Measurements from ENCODE around the gene CTU2.
A peak's percentile ranks its signal among the peaks of the same experiment; 100 is the strongest.
"Not testable (repeated sequence)": the region's sequence is repeated elsewhere in the genome, so short reads cannot be mapped to it uniquely, and the experiment has no call there.

Gene CTU2

DNA sequence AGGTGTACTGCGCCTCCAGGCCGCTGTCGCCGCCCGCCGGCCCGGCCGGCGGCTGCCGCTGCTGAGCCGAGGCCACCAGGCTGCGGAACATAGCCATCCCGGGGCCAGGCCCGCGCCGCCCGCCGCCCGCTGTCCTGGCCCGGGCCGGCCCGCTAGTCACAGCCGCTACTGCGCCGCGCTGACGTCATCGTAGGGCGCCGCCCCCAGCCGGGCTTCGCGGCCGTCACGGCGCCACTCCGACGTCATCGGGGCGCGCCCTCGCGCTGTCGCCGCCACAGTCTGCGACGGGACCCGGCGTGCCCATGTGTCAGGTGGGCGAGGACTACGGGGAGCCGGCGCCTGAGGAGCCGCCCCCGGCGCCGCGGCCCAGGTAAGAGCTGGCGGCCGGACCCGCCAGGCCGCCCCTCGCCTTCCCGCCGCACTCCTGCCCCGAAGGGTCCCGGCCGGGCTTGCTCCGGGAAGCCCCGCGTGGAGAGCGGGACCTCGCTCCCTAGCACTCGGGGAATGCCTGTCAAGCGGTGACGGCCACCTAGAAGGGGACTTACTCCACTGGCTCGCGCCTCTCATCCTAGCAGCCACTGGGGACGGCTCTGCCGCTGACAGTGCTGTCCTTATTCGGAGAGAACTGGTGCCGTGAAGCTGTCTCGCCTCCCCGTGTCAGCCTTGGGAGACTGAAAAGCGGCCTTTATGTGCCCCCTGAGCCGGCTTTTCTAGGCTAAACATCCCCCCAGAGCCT, at the start of gene CTU2, which contains the start of gene RNF166:
Gene CTU2 (plus strand): TSS at position 275 of the 736 bp plus-strand sequence. CDS start 28 bp downstream, at position 303.
Gene RNF166 (minus strand): TSS at position 180 of the 736 bp plus-strand sequence. CDS start 83 bp downstream, at position 97.
- peak; percentile 87 for DNase-seq (ENCODE audit: low spot score)

GRCh38 chr16:88657371-88657770, 48.9 kb upstream of the CTU2 start:
- no peak for DNase-seq (ENCODE audit: low spot score)

DNA sequence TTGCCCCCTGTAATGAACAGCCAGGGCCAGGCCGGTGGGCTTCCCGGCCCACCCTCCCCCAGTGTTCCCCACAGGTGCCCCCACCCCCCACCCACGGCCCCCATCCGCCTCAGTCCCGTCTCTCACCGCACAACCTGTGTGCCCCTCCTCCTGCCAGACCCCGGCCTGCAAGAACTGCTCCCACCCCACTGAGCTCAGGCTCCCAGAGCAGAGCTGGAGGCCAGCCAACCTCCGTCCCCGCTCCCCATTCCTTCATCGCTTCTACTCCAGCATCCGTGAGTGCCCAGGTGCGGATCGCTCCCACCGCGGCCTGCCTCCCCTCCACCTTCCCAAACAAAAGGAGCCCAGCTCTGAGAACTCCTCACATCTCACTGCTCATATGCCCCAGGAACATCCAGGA, 47.6 kb upstream of the CTU2 start:
- DNase-seq (ENCODE audit: low spot score): no peak

DNA sequence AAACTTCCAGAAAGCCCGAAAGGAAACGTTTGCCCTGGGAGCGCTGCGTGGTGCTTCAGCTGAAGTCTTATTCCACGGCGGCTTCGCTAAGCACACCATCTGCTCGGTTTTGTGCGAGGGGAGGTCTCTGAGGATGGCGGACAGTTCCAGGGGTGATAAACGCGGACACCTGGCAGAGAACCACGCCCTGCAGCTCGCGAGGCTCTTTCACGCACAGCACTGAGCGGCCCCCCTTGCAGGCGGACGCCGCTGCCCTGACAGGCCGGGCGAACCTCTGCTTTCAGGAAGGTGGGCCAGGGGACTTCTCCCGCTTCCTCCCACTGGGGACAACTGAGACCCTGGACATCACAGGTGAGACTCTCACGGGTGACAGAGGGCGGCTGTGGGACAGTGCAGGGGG, 47.1 kb upstream of the CTU2 start:
- DNase-seq (ENCODE audit: low spot score): no peak

DNA sequence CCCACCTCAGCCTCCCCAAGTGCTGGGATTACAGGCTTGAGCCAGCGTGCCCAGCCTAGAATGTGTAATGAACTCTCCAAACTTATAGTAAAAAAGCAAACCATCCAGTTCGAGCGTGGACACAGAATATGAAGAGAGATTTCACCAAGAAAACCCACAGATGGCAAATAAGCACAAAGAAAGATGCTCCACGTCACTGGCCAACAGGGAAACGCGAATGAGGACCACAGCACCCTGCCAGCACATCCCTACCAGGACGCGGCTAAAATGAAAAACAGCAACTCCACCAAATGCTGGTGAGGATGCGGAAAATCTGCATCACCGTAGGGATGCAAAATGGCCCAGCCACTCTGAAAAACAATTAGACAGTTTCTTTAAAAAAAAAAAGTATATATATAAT, 44.8 kb upstream of the CTU2 start:
- DNase-seq (ENCODE audit: low spot score): no peak

GRCh38 chr16:88662222-88662842, 44.0 kb upstream of the CTU2 start:
- DNase-seq (ENCODE audit: low spot score): no peak

DNA sequence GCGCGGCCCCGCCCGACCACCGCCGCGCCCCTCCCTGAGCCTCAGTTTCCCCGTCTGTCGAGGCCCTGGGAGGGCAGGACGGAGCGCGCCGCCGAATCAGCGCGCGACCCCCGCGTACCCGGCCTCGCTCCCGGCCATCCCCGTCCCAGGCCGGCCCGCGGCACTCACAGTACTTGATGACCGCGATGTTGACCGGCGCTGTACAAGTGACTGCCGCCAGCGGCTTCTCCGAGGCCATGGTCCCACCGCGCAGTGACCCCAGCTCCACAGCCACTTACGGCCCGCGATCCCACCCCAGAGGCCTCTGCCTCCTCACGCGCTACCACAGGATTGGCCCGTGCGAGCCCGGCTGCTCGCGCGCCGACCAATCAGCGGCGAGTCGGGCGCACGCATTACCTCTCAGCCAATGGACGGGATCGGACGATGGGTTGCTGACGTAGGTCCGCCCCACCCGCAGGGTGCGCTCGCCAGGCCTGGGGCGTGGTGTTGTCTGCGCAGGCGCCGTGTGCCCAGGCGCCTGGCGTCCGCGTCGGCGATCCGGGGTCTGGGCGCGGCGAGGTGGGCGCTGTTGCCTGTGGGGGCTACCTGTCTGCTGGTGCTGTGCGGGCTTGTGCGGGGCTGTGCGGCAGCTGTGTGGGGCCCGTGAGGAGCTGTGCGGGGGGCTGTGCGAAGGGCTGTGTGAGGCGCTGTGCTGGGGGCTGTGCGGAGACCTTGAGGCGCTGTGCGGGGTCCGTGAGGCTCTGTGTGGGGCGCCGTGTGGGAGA, 43.3 kb upstream of the CTU2 start, which contains the start of gene MVD:
Gene MVD (minus strand): TSS at position 249 of the 764 bp plus-strand sequence. CDS start 11 bp downstream, at position 238.
- peak; percentile 96 for DNase-seq (ENCODE audit: low spot score)

DNA sequence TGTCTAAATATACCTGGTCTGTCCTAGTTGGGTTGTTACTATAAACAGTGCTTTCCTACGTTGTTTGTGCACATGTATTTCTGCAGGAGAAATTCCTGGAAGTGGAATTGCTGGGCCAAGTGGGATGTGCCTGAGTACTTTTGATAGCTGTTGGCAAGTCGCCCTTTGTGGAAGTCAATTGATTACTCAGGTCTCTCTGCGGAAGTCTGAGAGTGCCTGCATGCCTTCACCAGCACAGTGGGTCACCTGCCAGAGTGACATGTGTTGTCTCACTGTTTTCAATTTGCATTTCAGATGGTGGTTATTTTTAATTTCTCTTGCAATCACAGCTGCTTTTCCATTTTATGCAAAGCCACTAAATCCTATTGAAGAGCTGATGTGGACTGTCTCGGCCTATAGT, 41.2 kb upstream of the CTU2 start:
- no peak for DNase-seq (ENCODE audit: low spot score)

DNA sequence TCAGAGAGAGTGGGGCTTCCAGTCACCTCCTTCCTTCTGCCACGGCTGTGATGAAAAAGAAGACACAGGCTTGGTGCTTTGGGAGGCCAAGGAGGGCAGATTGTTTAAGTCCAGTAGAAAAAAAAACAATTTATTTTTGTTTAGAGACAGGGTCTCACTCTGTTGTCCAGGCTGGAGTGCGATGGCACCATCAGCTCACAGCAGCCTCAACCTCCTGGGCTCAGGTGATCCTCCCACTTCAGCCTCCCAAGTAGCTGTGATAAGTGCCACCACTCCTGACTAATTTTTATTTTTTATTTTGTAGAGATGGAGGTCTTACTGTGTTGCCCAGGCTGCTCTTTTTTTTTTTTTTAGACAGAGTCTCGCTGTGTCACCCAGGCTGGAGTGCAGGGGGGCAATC, 40.7 kb upstream of the CTU2 start:
- no peak for DNase-seq (ENCODE audit: low spot score)

- no peak for DNase-seq (ENCODE audit: low spot score)
Observed at GRCh38 chr16:88667461-88667860, 38.8 kb upstream of the CTU2 start.

DNA sequence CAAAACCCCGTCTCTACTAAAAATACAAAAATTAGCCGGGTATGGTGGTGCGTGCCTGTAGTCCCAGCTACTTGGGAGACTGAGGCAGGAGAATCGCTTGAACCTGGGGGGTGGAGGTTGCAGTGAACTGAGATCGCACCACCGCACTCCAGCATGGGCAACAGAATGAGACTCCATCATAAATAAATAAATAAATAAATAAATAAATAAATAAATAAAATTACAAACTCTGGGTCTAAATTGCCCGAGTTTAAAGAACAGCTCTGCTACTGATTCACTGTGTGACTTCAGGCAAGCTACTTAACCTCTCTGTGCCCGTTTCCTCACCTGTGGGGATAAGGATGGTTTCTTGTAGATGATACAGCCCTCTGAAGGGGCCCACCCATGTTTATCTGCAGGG, 36.8 kb upstream of the CTU2 start:
- DNase-seq (ENCODE audit: low spot score): not testable (repeated sequence)

DNA sequence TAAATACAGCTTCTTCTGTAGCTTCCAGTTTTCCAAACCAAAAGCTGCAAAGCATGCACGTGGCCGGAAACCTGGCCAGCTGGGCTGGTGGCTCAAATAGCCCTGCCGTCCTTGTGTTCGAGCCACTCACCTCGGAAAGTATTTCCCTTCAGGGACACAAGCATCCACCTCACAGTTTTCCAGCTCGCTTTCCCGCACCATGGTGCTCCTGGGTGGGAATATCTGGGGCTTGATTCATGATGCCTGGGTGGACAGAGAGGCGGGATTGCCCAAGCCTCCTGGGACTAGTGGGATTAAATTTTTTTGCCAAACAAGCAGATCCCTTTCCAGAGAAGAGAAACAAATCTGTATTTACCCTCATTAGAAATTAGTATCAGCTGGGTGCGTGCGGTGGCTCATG, 36.3 kb upstream of the CTU2 start:
- DNase-seq (ENCODE audit: low spot score): no peak

- no peak for DNase-seq (ENCODE audit: low spot score)
Observed at GRCh38 chr16:88671806-88672205, 34.5 kb upstream of the CTU2 start.

DNA sequence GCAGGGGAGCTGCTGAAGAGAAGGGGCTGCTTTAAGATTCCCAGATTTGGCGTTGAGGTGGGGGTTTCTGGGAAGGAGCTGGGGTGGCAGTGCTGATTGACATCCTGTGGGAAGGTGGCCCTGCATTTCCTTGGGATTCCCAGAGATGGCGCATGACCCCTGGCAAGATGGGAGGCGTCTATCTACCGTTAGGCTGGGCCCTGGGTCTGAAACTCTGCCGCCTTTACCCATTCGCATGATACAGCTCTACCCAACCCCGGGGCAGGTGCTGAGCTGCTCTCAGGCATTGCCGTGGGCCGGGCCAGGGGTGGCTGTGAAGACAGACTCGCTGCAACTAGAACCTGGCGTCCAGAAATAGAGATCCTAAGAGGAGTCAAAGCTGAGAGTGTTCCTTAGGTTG, 33.5 kb upstream of the CTU2 start:
- DNase-seq (ENCODE audit: low spot score): no peak

DNA sequence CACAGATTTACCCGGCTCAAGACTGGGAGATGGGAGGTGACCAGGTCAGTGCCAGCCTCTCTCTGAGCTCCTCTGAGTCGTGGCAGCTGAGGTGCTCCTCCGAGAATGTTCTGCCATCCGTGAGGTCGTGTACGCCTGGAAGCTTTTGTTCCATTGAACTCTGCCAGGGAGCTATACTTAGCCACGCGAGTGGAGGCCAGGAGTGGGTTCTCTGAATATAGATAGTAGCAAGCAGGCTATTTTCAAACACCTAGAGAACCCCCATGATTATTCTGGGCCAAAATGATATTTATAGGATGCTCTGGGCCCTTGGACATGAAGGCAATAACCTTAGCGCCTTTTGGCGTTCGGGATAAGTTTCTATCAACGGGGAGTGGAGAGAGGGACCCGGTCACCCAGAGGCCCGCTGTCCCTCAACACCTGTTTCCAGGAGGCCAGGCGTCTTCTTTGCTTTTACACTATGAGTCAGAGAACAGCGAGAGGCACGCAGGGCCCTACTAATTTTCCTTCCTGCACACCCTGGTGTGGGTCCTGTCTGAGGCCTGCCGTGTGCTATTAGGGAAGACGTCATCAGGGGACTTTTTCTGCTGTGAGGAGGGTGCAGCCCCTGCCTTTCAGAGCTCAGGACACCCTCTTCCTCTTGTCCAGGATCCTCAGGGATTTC, 32.5 kb upstream of the CTU2 start:
- DNase-seq (ENCODE audit: low spot score): no peak

DNA sequence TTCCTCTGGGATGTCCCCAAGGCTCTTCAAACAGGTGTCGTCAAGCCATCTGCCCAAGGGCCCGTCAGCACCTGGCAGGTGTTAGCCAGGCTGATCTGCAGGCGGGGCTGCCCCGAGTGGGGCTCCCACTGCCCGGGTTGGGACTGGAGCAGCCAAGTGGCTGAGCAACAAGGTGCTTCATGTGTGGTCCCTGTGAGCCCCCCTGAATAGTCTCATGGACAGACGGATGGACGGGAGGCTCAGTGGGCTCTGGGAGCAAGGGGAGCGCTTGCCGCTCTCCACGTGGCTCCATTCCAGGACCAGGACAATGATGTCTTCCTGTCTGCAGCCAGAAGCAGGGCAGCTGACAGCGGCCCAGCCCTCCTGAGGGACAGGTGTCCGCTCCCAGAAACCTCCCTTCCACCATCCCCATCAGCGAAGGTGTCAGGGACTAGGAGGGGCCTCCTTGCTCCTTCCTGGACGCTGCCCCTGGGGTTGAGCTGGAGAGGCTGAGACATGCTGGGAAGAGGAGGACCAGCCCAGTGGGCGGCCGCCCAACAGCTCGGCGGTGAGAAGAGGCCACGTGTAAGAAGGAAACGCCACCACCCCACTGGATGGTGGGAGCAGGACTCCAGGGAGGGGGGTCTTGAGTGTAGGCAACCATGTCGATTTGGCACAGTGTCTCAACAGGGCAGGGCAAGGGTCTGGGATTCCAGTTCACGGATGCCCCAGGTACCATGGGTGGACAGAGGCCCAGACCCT, 29.6 kb upstream of the CTU2 start:
- DNase-seq (ENCODE audit: low spot score): no peak

DNA sequence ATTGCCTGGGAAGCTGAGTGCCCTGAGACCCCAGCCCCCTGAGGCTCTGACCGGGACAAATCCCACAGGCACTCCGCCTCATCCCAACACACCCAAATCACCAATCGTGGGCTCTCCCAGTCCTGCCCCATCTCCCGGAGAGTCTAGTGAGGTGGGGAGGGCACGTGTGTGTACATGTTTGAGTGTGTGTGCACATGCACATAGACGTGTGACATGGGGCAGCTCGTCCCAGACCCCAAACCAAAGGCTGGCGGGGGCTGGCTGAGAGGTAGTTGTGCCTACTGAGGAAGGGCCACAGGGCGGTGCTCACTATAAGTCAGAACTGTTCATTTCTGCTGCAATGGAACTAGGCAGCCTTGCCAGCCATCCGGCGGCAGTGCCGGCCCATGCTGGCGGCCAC, 28.6 kb upstream of the CTU2 start:
- no peak for DNase-seq (ENCODE audit: low spot score)

DNA sequence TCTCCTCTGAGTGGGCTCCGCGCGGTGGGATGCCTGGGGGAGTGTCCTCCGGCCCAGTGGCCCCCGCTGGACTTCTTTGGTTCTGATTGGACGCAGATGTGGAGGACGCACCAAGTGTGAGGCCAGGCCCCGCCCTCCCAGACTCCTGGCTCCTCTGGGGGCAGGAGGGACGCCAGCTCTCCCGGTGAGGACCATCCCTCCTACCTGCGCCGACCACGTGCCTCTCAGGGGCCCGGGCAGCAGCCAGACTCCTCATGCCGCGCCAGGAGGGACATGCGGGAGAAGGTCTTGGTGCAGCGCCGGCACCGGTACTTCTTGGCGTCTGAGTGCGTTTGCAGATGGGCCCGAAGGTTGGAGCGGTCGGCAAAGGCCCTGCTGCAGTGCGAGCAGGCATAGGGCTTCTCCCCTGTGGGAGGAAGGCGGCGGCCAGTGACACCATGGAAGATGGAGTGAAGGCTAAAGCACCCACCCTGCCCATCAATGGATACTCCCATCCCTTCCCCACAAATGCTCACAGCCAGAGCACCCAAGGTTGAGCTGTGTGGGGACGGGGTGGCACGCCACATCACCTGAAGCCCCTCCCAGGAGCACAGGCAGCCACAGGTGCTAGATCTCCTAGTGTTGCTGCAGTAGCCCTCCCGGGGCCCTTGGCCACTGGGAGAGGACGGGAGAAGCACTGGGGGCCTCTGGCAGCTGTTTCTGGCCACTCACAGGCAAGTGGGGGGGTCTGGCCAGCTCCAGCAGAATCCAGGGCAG, 27.9 kb upstream of the CTU2 start:
- DNase-seq (ENCODE audit: low spot score): no peak

GRCh38 chr16:88680554-88681083, 25.7 kb upstream of the CTU2 start:
- no peak for DNase-seq (ENCODE audit: low spot score)

- peak; percentile 49 for DNase-seq (ENCODE audit: low spot score)
Observed at GRCh38 chr16:88681084-88681680, 25.1 kb upstream of the CTU2 start.

All from CD4-positive, alpha-beta T cell treated with Interleukin-2 at 100 ng/mL for 4 hours (primary cell).